Lower leg skin (tissue), 4 donors: ENCODE measurements around the gene ZBTB38. TPM values are rescaled to one million over a fixed set of nuclear protein-coding genes. Genes with fewer than 3 reads are reported as not detected.

Source experiments
- DNase-seq, 2 donors: peaks; one replicate each; pipeline ENCODE4 v3.0.0-alpha.2; 2019; ENCODE audit warnings: low spot score in 2 of 2
- H3K4me3 ChIP-seq: fragments of 200-600 bp; sonication (generic); 2 replicates; pipeline ENCODE4 v1.5.1; 2017; ENCODE audit warnings: mild to moderate bottlenecking, low read depth; ENCODE audit not compliant: poor library complexity, severe bottlenecking
- POLR2A ChIP-seq, 2 donors: fragments of 450-650 bp; IDR thresholded peaks; one replicate each; pipeline ENCODE4 v1.6.1; 2016 to 2017; ENCODE audit warnings: antibody characterized with exemption in 2 of 2, mild to moderate bottlenecking in 1 of 2, moderate library complexity in 1 of 2
- WGBS, 2 donors: methylation state at CpG; one replicate each; pipeline ENCODE4 v1.1.5; 2018; 5-methylcytosine and 5-hydroxymethylcytosine counted together
- intact Hi-C: fragments of 100-400 bp; cut with DNase I; formaldehyde crosslinking; loops from one replicate; pipeline ENCODE4 v1.15.0; 2023; ENCODE audit warnings: low total_unique reads
- total RNA-seq, 4 donors: library from RNA; depleted of rRNA; stranded (reverse); fragments of >200 nt; gene quantifications; one replicate each; pipeline ENCODE4 v1.1.0, GENCODE V29; 2016
- TF ChIP-seq, protein P1 (sequence below), 3 donors: fragments of 450-650 bp; IDR thresholded peaks; one replicate each; pipeline ENCODE4 v1.5.1; 2016; ENCODE audit warnings: antibody characterized with exemption in 3 of 3, mild to moderate bottlenecking in 3 of 3, moderate library complexity in 2 of 3

The ZBTB38 gene
- total RNA-seq, 4 donors from 2014 or later = 46.8 to 104 (median 72.6) TPM

DNA sequence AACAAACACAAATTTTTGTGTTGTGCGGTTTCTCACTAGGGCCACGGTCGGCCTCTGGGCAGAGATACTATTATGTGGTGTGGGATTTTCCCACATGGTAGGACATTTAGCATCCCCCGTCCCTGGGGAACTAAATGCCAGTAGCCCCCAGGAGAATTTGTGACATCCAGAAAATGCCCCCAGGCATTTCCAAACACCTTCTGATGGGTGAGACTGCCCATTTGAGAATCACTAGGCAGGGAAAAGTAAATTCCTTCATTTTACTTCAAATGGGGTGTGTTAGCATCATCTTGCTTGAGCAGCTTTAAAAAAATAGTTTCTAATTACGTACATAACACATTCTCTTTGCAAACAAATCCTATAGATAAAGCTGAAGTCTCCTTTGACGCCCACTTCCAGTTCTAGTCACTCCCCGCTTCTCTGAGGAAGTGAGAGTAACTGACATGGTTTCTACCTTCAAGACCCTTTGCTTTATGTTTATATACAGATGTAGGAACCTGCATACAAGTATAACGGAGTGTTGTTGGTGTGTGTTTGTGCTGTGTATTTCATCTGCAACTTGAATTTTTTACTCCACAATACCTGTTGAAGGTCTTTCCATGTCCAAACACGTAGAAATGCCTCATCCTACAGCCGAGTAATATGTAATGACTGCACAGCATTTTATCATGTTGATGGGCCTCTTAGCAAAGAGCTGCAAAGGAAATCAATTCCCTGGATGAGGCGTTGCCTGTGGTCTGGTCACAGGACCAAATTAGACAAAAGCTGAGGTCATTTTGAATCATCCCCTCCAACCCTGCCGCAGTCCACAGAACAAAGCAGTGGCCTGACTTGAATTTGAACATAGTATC is 31.4 kb upstream of the ZBTB38 start:
- WGBS, 2 donors = 75 to 76% methylated on average over 12 of the region's 12 CpGs
- intact Hi-C loops = no loop called here
- TF ChIP-seq, protein P1, sequence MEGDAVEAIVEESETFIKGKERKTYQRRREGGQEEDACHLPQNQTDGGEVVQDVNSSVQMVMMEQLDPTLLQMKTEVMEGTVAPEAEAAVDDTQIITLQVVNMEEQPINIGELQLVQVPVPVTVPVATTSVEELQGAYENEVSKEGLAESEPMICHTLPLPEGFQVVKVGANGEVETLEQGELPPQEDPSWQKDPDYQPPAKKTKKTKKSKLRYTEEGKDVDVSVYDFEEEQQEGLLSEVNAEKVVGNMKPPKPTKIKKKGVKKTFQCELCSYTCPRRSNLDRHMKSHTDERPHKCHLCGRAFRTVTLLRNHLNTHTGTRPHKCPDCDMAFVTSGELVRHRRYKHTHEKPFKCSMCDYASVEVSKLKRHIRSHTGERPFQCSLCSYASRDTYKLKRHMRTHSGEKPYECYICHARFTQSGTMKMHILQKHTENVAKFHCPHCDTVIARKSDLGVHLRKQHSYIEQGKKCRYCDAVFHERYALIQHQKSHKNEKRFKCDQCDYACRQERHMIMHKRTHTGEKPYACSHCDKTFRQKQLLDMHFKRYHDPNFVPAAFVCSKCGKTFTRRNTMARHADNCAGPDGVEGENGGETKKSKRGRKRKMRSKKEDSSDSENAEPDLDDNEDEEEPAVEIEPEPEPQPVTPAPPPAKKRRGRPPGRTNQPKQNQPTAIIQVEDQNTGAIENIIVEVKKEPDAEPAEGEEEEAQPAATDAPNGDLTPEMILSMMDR (IDR thresholded peaks at IDR 0.05) = no peak
- no peak for TF ChIP-seq POLR2A (IDR thresholded peaks at IDR 0.05)
- H3K4me3 ChIP-seq = no peak overlapping the region
- DNase-seq = no peak

DNA sequence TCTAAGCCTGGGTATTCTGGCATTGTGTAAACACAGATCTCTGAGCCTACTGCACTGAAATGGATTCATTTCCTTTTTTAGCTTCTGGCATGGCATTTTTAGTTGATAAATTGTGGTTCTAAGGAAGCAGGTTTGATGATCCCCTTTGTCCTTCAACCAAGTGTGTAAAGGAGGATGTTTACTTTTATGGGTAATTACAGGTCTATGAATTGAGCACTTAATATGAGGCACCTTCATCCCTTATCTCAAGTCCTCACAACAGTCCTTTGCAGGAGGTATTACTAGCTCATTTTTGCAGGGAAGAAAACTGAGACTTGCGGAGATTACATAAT is 30.8 kb upstream of the ZBTB38 start:
- H3K4me3 ChIP-seq = no peak overlapping the region
- no peak for TF ChIP-seq POLR2A (IDR thresholded peaks at IDR 0.05)
- TF ChIP-seq, protein P1 (IDR thresholded peaks at IDR 0.05) = no peak
- intact Hi-C loops = no loop called here
- DNase-seq = no peak
- 89 to 100% methylated on average over 1 of the region's 1 CpG for WGBS, 2 donors

DNA sequence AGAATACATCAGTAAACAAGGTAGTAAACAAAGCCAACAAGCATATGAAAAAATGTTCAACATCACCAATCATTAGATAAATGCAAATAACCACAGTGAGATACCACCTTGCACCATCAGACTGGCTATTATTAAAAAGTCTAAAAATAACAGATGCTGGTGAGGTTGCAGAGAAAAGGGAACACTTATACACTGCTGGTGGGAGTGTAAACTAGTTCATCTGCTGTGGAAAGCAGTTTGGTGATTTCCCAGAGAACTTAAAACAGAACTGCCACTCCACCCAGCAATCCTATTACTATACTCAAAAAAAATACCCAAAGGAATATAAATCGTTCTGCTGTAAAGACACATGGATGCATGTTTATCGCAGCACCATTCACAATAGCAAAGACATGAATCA is 30.3 kb upstream of the ZBTB38 start:
- intact Hi-C loops = no loop called here
- WGBS, 2 donors = 92 to 99% methylated on average over 2 of the region's 2 CpGs
- TF ChIP-seq, protein P1 (IDR thresholded peaks at IDR 0.05) = no peak
- no peak for TF ChIP-seq POLR2A (IDR thresholded peaks at IDR 0.05)

GRCh38 chr3:141338881-141339280 is 29.4 kb upstream of the ZBTB38 start:
- DNase-seq = no peak
- no peak for TF ChIP-seq POLR2A (IDR thresholded peaks at IDR 0.05)
- TF ChIP-seq, protein P1 (IDR thresholded peaks at IDR 0.05) = no peak

More for the DNA sequence above, 30.3 kb upstream of the ZBTB38 start:
- H3K4me3 ChIP-seq = no peak overlapping the region
- DNase-seq = no peak

DNA sequence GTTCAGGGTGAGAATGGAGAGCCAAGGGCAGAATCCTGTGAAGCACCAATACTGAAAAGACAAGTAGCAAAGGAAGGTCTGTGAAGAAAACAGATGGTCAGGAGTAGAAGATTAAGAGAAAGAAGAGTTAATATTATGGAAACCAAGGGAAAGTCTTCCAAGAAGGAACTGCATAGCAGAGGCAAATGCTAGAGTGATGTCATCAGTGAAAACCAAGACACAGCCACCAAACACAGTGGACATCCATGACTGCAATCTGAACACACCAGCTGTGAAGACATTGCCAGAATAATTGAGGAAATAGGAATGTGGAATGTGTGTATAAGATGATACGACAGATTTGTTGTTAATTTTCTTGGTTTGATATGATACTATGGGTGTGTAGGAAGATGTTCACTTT is 26.8 kb upstream of the ZBTB38 start:
- H3K4me3 ChIP-seq = no peak overlapping the region
- TF ChIP-seq POLR2A (IDR thresholded peaks at IDR 0.05) = no peak
- TF ChIP-seq, protein P1 (IDR thresholded peaks at IDR 0.05) = no peak
- WGBS, 2 donors = 88 to 92% methylated on average over 1 of the region's 1 CpG
- no peak for DNase-seq
- intact Hi-C loops = no loop called here

More at GRCh38 chr3:141338881-141339280, 29.4 kb upstream of the ZBTB38 start:
- no peak overlapping the region for H3K4me3 ChIP-seq
- intact Hi-C loops = no loop called here

DNA sequence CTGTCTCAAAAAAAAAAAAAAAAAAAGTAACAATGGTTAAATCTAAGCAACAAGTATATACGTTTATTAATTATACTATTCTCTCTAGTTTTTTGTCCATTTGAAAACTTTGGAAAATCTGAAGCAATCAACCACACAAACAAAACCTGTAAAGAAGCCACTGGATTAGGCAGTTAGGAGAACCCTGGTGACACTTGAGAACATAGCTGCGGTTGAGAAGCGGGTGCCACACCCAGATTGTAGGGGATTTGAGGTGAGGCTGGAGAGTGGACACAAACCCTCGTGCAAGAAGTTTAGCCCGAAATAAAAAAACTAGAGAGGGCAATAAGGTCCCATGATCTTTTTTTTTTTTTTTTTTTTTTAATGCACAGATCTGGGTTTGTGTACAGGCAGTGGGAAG is 25.9 kb upstream of the ZBTB38 start:
- DNase-seq = no peak
- 85 to 88% methylated on average over 5 of the region's 5 CpGs for WGBS, 2 donors
- intact Hi-C loops = no loop called here

More for the DNA sequence above, 25.9 kb upstream of the ZBTB38 start:
- TF ChIP-seq, protein P1 (IDR thresholded peaks at IDR 0.05) = no peak
- TF ChIP-seq POLR2A (IDR thresholded peaks at IDR 0.05) = no peak
- no peak overlapping the region for H3K4me3 ChIP-seq
